GM18499 (cell line): ENCODE measurements around the gene ANKRD33.

Experiments used
- ATAC-seq: cut with Tn5 transposase; IDR thresholded peaks from one replicate; pipeline ENCODE4 v1.9.1; 2021; ENCODE audit warnings: moderate number of reproducible peaks; ENCODE audit not compliant: insufficient read depth, unreplicated experiment

ANKRD33 gene

GRCh38 chr12:51887476-51888315 lies at the start of gene ANKRD33:
Gene ANKRD33 (plus strand): TSS chr12:51888103. CDS start chr12:51888187, 84 bp downstream.
- ATAC-seq, result no peak

GRCh38 chr12:51838762-51839161 lies 49.1 kb upstream of the ANKRD33 start:
- ATAC-seq, result no peak

- no peak for ATAC-seq
Observed at GRCh38 chr12:51839310-51839947, 48.5 kb upstream of the ANKRD33 start.

- ATAC-seq, result no peak
Observed at GRCh38 chr12:51840966-51841365, 46.9 kb upstream of the ANKRD33 start.

GRCh38 chr12:51841727-51842126 lies 46.2 kb upstream of the ANKRD33 start:
- ATAC-seq, result no peak

GRCh38 chr12:51844854-51845253 lies 43.0 kb upstream of the ANKRD33 start:
- ATAC-seq, result no peak

- ATAC-seq, result no peak
Observed at GRCh38 chr12:51845482-51845881, 42.4 kb upstream of the ANKRD33 start.

GRCh38 chr12:51846271-51846691 lies 41.6 kb upstream of the ANKRD33 start:
- no peak for ATAC-seq

GRCh38 chr12:51846911-51847642 lies 40.8 kb upstream of the ANKRD33 start:
- ATAC-seq, result no peak

- ATAC-seq, result no peak
Observed at GRCh38 chr12:51847643-51848325, 40.1 kb upstream of the ANKRD33 start.

GRCh38 chr12:51848326-51848727 lies 39.6 kb upstream of the ANKRD33 start, which contains the start of gene FIGNL2:
Gene FIGNL2 (minus strand): TSS chr12:51848718. CDS start chr12:51822413, 26,305 bp downstream.
- no peak for ATAC-seq

GRCh38 chr12:51848841-51849735 lies 38.8 kb upstream of the ANKRD33 start:
- ATAC-seq, result no peak

- ATAC-seq, result no peak
Observed at GRCh38 chr12:51850081-51850964, 37.6 kb upstream of the ANKRD33 start.

- ATAC-seq, result no peak
Observed at GRCh38 chr12:51850965-51851299, 37.0 kb upstream of the ANKRD33 start.

- no peak for ATAC-seq
Observed at GRCh38 chr12:51851413-51852124, 36.3 kb upstream of the ANKRD33 start.

- ATAC-seq, result no peak
Observed at GRCh38 chr12:51852404-51853137, 35.3 kb upstream of the ANKRD33 start.
